GM12801 (cell line): ENCODE results near the gene LRRC4C.

Source experiments
- TF ChIP-seq, protein P1 (sequence below): IDR thresholded peaks from one replicate; pipeline ENCODE4 v1.5.1; 2011; ENCODE audit warnings: control low read depth; ENCODE audit not compliant: insufficient read length; ENCODE audit errors: extremely low read depth

Gene LRRC4C

DNA sequence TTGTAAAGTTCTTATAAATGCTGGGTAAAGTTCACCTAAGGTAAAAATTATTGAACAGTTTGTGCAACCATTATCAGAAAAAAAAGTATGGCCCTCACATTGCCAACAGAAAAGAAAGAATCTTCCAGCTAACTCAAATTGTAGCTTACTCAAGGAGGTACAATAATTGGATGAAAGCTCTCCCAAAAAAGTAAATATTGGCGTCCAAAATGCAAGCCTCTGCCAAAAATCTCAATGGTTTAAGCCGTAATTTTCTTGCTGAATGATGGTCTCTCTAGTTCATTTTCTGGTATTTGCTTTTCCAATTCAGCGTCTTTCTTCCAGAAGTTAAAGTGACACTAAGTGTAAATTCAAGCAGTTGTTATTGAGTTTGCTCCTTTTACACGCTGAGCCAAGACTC, 727.3 kb downstream of the LRRC4C start:
- TF ChIP-seq, protein P1, sequence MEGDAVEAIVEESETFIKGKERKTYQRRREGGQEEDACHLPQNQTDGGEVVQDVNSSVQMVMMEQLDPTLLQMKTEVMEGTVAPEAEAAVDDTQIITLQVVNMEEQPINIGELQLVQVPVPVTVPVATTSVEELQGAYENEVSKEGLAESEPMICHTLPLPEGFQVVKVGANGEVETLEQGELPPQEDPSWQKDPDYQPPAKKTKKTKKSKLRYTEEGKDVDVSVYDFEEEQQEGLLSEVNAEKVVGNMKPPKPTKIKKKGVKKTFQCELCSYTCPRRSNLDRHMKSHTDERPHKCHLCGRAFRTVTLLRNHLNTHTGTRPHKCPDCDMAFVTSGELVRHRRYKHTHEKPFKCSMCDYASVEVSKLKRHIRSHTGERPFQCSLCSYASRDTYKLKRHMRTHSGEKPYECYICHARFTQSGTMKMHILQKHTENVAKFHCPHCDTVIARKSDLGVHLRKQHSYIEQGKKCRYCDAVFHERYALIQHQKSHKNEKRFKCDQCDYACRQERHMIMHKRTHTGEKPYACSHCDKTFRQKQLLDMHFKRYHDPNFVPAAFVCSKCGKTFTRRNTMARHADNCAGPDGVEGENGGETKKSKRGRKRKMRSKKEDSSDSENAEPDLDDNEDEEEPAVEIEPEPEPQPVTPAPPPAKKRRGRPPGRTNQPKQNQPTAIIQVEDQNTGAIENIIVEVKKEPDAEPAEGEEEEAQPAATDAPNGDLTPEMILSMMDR: no peak

DNA sequence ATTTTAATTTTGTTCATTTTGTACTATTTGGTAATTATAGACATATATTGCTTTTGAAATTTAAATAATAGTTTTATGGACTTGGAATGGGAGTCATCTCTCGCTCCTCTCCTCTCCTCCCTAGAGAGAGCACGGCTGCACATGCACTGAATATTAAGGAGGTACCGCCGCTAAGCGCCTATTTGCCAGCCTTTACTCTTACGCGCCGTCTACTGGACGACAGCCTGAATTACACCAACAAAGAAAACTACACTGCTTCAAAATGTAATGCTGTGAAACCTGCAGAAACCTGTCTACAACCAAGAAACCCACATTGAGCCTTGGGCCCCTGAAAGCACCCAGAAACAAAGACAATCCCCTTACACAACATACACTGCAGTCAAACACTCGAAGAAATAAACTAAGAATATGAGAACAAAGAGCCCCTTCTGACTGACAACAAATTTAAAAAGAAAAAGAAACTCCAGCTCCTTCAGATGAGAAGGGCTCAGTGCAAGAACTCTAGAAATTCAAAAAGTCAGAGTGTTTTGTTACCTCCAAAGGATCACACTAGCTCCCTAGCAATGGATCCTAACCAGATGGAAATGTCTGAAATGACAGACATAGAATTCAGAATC, 737.2 kb downstream of the LRRC4C start:
- TF ChIP-seq, protein P1: no peak

DNA sequence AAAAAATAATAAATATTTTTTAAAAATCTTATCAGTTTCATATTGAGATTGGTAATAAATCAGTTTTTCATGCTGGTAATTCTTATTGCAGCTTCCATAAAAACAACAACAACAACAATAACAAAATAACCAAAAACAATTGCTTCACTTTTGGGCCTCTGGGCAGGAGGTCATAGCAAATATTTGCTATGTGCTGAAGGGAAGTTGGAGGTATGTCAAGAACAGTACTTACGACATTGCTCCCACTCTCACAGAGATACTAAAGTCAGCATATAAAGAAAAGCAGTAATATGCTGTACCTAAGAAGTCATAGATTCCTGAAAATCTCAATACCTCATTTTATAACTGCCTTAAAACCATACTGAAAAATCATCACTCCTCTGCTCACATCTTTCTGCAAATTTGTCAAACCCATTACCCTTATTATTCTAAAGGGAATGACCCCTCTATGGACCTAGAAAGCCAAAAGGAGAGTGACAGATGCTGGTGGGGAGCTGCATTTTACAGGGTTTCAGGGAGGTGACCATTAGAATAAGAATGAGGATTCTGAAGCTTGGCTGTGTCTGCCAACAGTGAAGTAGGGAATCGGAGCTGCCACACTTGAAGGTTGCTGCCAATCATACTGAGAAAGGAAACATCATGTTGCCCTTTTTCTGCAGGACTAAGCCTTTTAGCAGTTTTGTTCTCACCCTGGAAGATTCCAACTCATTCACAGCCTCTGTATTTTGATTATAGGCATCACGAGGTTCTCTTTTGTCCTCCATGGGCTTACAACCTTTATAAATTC, 742.9 kb downstream of the LRRC4C start:
- TF ChIP-seq, protein P1: no peak

DNA sequence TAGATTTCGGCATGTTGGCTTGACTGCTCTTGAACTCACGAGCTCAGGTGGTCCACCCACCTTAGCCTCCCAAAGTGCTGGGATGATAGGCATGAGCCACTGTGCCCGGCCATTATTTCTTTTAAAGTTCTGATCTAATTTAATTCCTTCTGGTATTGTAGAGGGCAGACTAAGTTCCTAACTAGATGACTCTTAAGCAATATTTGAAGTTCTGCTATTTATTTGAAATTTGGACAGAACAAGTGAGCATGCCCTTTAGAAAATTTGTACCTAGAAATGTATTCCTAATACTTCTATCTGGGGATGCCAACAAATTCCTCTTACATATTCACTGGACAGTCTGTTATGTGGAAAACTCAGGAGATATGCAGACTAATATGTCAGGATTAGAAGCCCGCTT, 746.4 kb downstream of the LRRC4C start:
- TF ChIP-seq, protein P1: no peak

- TF ChIP-seq, protein P1: no peak
Observed at GRCh38 chr11:40701027-40701426, 758.4 kb downstream of the LRRC4C start.

GRCh38 chr11:40689823-40690222, 769.6 kb downstream of the LRRC4C start:
- TF ChIP-seq, protein P1: no peak

GRCh38 chr11:40688369-40688768, 771.1 kb downstream of the LRRC4C start:
- TF ChIP-seq, protein P1: no peak
